HCT116 (cell line): ENCODE measurements around the gene GATC. TPM values are rescaled to one million over a fixed set of nuclear protein-coding genes. Genes with fewer than 3 reads are reported as not detected.
A peak's percentile ranks its signal among the peaks of the same experiment; 100 is the strongest.
"Not testable (repeated sequence)": the region's sequence is repeated elsewhere in the genome, so short reads cannot be mapped to it uniquely, and the experiment has no call there.

Experiments used
- ATAC-seq: fragments of 200-7000 bp; cut with Tn5 transposase; 2 replicates; pipeline ENCODE4 v1.9.1; 2020; ENCODE audit warnings: mild to moderate bottlenecking, moderate library complexity
- BruUV-seq: library from RNA; stranded (reverse); fragments of 400-500 nt; replicated peaks from 2 replicates; lab custom pipeline; 2021; lab: Mats Ljungman, UMichigan
- CTCF ChIA-PET: fragments of 300-600 bp; sonication (Branson Sonifier 250); formaldehyde crosslinking; loops from one replicate; lab custom pipeline; 2021; ENCODE audit warnings: antibody characterized with exemption; lab: Charles Lee
- POLR2A ChIA-PET: fragments of 300-600, 350-600 bp; sonication (Branson Sonifier 250); formaldehyde crosslinking; loops from one replicate; lab custom pipeline; 2021; ENCODE audit warnings: antibody characterized with exemption; lab: Charles Lee
- RAD21 ChIA-PET, 2 experiments: fragments of 300-600 bp; sonication (Branson Sonifier 250); formaldehyde crosslinking; loops; one replicate each; lab custom pipeline; 2023; ENCODE audit warnings: low total read pairs in 2 of 2; ENCODE audit not compliant: uncharacterized antibody in 2 of 2, unreplicated experiment in 2 of 2, low non-redundant PET in 1 of 2; lab: Charles Lee
- DNase-seq: peaks from one replicate; pipeline ENCODE4 v3.0.0-alpha.2; 2010; ENCODE audit warnings: low read depth, low spot score
- H2AFZ ChIP-seq: fragments of 200-600 bp; shearing (Covaris generic), sonication (generic); 2 replicates; pipeline ENCODE4 v1.6.1; 2017; ENCODE audit warnings: low read depth, mixed run types, mixed read lengths, antibody characterized with exemption, low read length; ENCODE audit not compliant: poor library complexity, severe bottlenecking
- H3K27ac ChIP-seq: 2 replicates; pipeline ENCODE4 v1.5.1; 2012; ENCODE audit warnings: low read depth, low read length
- H3K27me3 ChIP-seq: fragments of 200-600 bp; sonication (generic); 2 replicates; pipeline ENCODE4 v1.6.1; 2016; ENCODE audit warnings: mixed run types, low read length, mixed read lengths; ENCODE audit not compliant: insufficient read depth
- H3K36me3 ChIP-seq, 2 experiments: fragments of 200-500 bp in 1 of 2; fragments of 200-600 bp in 1 of 2; sonication (Bioruptor generic) in 1 of 2; sonication (generic) in 1 of 2; 2 replicates each; pipeline versions ENCODE4 v1.5.1 to v1.6.1; 2014 to 2016; ENCODE audit warnings: low read length in 2 of 2, inconsistent platforms in 1 of 2, mixed read lengths in 1 of 2, mixed run types in 1 of 2; ENCODE audit not compliant: insufficient read depth in 2 of 2, control insufficient read depth in 1 of 2
- H3K4me1 ChIP-seq, 2 experiments: fragments of 200-600 bp in 1 of 2; sonication (generic) in 1 of 2; 2 replicates each; pipeline versions ENCODE4 v1.5.1 to v1.6.1; 2012 to 2017; ENCODE audit warnings: low read length in 2 of 2, inconsistent platforms in 1 of 2, mild to moderate bottlenecking in 1 of 2, mixed read lengths in 1 of 2, mixed run types in 1 of 2, moderate library complexity in 1 of 2; ENCODE audit not compliant: insufficient read depth in 2 of 2, control insufficient read depth in 1 of 2
- H3K4me2 ChIP-seq: fragments of 200-600 bp; sonication (generic); 2 replicates; pipeline ENCODE4 v1.6.1; 2017; ENCODE audit warnings: mixed run types, low read length, mixed read lengths
- H3K4me3 ChIP-seq, 2 experiments: fragments of 200-600 bp in 1 of 2; sonication (generic) in 1 of 2; replicated peaks in 1 of 2; 2 replicates each; pipeline ENCODE4 v1.5.1; 2011 to 2016; ENCODE audit warnings: low read length in 2 of 2, control low read depth in 1 of 2, low read depth in 1 of 2, mild to moderate bottlenecking in 1 of 2, mixed read lengths in 1 of 2, mixed run types in 1 of 2
- H3K79me2 ChIP-seq: fragments of 200-600 bp; sonication (generic); 2 replicates; pipeline ENCODE4 v1.6.1; 2017; ENCODE audit warnings: mild to moderate bottlenecking, mixed run types, low read length, moderate library complexity, mixed read lengths; ENCODE audit not compliant: insufficient read depth
- H3K9ac ChIP-seq: fragments of 200-600 bp; sonication (generic); 2 replicates; pipeline ENCODE4 v1.6.1; 2016; ENCODE audit warnings: low read length, mixed read lengths
- H3K9me2 ChIP-seq: fragments of 200-600 bp; sonication (generic), shearing (Covaris generic); 2 replicates; pipeline ENCODE4 v1.6.1; 2017; ENCODE audit warnings: mixed run types, mild to moderate bottlenecking, moderate library complexity; ENCODE audit not compliant: insufficient read depth
- H3K9me3 ChIP-seq, 2 experiments: fragments of 200-500 bp in 1 of 2; fragments of 200-600 bp in 1 of 2; sonication (Bioruptor generic) in 1 of 2; sonication (generic) in 1 of 2; 2 replicates each; pipeline ENCODE4 v1.6.1; 2014 to 2017; ENCODE audit warnings: low read length in 2 of 2, mixed read lengths in 2 of 2, inconsistent platforms in 1 of 2, low read depth in 1 of 2, mild to moderate bottlenecking in 1 of 2, mixed run types in 1 of 2, moderate library complexity in 1 of 2; ENCODE audit not compliant: control insufficient read depth in 1 of 2, insufficient read depth in 1 of 2
- H4K20me1 ChIP-seq: fragments of 200-600 bp; sonication (generic), shearing (Covaris generic); 2 replicates; pipeline ENCODE4 v1.6.1; 2017; ENCODE audit warnings: mixed run types, mild to moderate bottlenecking, moderate library complexity; ENCODE audit not compliant: insufficient read depth
- CEBPB ChIP-seq: IDR thresholded peaks from 2 replicates; pipeline ENCODE4 v1.6.1; 2012; ENCODE audit warnings: low read depth
- JUND ChIP-seq: IDR thresholded peaks from 2 replicates; pipeline ENCODE4 v1.6.1; 2012
- TCF7L2 ChIP-seq: IDR thresholded peaks from 2 replicates; pipeline ENCODE4 v1.7.0; 2011; ENCODE audit warnings: borderline replicate concordance, inconsistent platforms; ENCODE audit not compliant: insufficient read depth, insufficient read length; ENCODE audit errors: extremely low read depth
- intact Hi-C: fragments of 100-400 bp; cut with micrococcal nuclease; formaldehyde crosslinking; loops from 2 replicates; pipeline ENCODE4 v1.10.0; 2022
- total RNA-seq: library from RNA; stranded (reverse); gene quantifications from one replicate; pipeline ENCODE4 v1.2.1, GENCODE V29; 2021; ENCODE audit not compliant: unreplicated experiment

Gene GATC
- total RNA-seq, 1 experiment from 2014 or later: 48.7 TPM

DNA sequence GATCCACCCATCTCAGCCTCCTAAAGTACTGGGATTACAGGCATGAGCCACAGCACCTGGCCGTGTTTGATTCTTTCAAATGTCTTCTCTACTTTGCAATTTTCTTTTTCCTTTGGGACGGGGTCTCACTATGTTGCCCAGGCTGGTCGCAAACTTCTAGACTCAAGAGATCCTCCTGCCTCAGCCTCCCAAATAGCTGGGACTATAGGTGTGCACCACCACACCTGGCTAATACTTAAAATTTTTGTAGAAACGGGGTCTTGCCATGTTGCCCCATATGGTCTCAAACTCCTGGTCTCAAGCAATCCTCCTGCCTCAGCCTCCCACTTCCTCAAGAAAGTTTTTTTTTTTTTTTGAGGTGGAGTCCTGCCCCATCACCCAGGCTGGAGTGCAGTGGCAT is 1.7 kb downstream of the GATC start:
- ChIA-PET POLR2A (interaction anchor here (1.3 kb wide), 1 partner anchor 10 kb away, joined by 3 read pairs; the partner anchor contains the start of gene COX6A1), RAD21 (no interaction called here), CTCF (no interaction called here)
- H3K4me1 ChIP-seq: peaks cover 14 to 16% of the 10 kb centered on the region in 2 experiments
- intact Hi-C loops: no loop called here
- peak overlapping the region in 1 of 2 experiments; percentile 95; a peak in 1 of 4 replicates for H3K4me3 ChIP-seq
- no peak overlapping the region for H3K27ac ChIP-seq
- no peak overlapping the region for H2AFZ ChIP-seq
- H3K9me2 ChIP-seq: no peaks in the 10 kb centered on the region
- H3K36me3 ChIP-seq: peaks cover 21 to 33% of the 10 kb centered on the region in 2 experiments; a peak in 3 of 4 replicates
- ATAC-seq (no peak), DNase-seq (no peak)
- H3K9me3 ChIP-seq: no peaks in the 10 kb centered on the region
- peaks cover 11% of the 10 kb centered on the region; the same call in 1 of the 2 replicates for H4K20me1 ChIP-seq
- H3K9ac ChIP-seq: no peak overlapping the region
- BruUV-seq: no TSS peak
- TF ChIP-seq TCF7L2 (no peak), JUND (no peak)
- H3K79me2 ChIP-seq: peaks cover 88% of the 10 kb centered on the region
- peak overlapping the region; percentile 75 for H3K4me2 ChIP-seq
- H3K27me3 ChIP-seq: no peaks in the 10 kb centered on the region

DNA sequence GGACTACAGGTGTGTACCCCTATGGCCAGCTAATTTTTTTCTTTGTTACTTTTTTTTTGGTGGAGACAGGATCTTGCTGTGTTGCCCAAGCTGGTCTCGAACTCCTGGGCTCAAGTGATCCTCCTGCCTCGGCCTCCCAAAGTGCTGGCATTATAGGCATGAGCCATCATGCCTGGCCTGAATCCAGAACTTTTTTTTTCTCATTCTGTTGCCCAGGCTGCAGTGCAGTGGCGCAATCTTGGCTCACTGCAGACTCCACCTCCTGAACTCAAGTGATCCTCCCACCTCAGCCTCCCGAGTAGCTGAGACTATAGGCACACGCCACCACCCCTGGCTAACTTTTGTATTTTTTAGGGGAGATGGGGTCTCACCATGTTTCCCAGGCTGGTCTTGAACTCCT is 6.3 kb downstream of the GATC start:
- DNase-seq, H3K9me2 ChIP-seq, H3K4me1 ChIP-seq, H4K20me1 ChIP-seq, BruUV-seq, H2AFZ ChIP-seq, H3K27me3 ChIP-seq, ATAC-seq, H3K4me3 ChIP-seq, intact Hi-C loops, H3K9me3 ChIP-seq, RAD21 ChIA-PET, H3K9ac ChIP-seq, H3K27ac ChIP-seq, H3K4me2 ChIP-seq: not testable (repeated sequence)
- 0 out of 2 replicates have a peak, but pooled peaks have one; percentile 31 for TF ChIP-seq CEBPB
- peaks cover 23 to 39% of the 10 kb centered on the region in 2 experiments; a peak in 3 of 4 replicates for H3K36me3 ChIP-seq
- ChIA-PET POLR2A (interaction anchor here (0.6 to 1.6 kb wide), 3 partner anchors 9 to 17 kb away, joined by 3 to 4 read pairs (median 3); partner anchors contain the start of gene SRSF9), CTCF (interaction anchor here (2.2 kb wide), 1 partner anchor 14 kb away, joined by 10 read pairs; no protein-coding TSS in a partner anchor)
- H3K79me2 ChIP-seq: peaks cover 84% of the 10 kb centered on the region
